HEK293 (cell line): Measurements from ENCODE around the gene CDK11B.

Source experiments
- CTCF ChIA-PET: fragments of 350-600 bp; formaldehyde crosslinking; extraction: SDS; loops from one replicate; lab custom pipeline; 2021; ENCODE audit warnings: antibody characterized with exemption; lab: Yijun Ruan, JAX
- POLR2A ChIA-PET: fragments of 300-600 bp; formaldehyde crosslinking; extraction: SDS; loops from one replicate; lab custom pipeline; 2020; ENCODE audit warnings: antibody characterized with exemption, inconsistent platforms; lab: Yijun Ruan, JAX
- H3K27ac ChIP-seq: fragments of 200-500 bp; sonication (Bioruptor generic); 2 replicates; pipeline ENCODE4 v1.5.1; 2014; ENCODE audit warnings: low read depth, low read length, control low read depth, inconsistent platforms; ENCODE audit errors: extremely low read depth
- H3K36me3 ChIP-seq, 2 experiments: fragments of 200-500 bp in 1 of 2; sonication (Bioruptor generic) in 1 of 2; 1 replicate in 1 of 2; 2 replicates in 1 of 2; pipeline ENCODE4 v1.5.1; 2014 to 2017; ENCODE audit warnings: inconsistent platforms in 2 of 2, low read length in 2 of 2; ENCODE audit not compliant: control insufficient read depth in 2 of 2, insufficient read depth in 1 of 2
- H3K4me1 ChIP-seq: fragments of 200-500 bp; sonication (Bioruptor generic); 2 replicates; pipeline ENCODE4 v1.5.1; 2014; ENCODE audit warnings: mild to moderate bottlenecking, low read length, inconsistent platforms; ENCODE audit not compliant: control insufficient read depth, insufficient read depth
- H3K4me3 ChIP-seq: 2 replicates; pipeline ENCODE4 v1.5.1; 2011; ENCODE audit warnings: low read depth, mild to moderate bottlenecking, control low read depth, low read length, moderate library complexity
- H3K9me3 ChIP-seq: fragments of 200-500 bp; sonication (Bioruptor generic); 2 replicates; pipeline ENCODE4 v1.5.1; 2014; ENCODE audit warnings: low read depth, low read length, inconsistent platforms; ENCODE audit not compliant: control insufficient read depth, insufficient read depth
- GLIS1 ChIP-seq: fragments of 450-650 bp; formaldehyde crosslinking; IDR thresholded peaks from 2 replicates; pipeline ENCODE4 v1.5.1; 2016; ENCODE audit warnings: missing biosample characterization, missing genetic modification characterization
- HIC1 ChIP-seq: fragments of 450-650 bp; formaldehyde crosslinking; IDR thresholded peaks from 2 replicates; pipeline ENCODE4 v1.5.1; 2016; ENCODE audit warnings: missing biosample characterization, missing genetic modification characterization
- PRDM1 ChIP-seq: fragments of 450-650 bp; formaldehyde crosslinking; IDR thresholded peaks from 2 replicates; pipeline ENCODE4; 2016; ENCODE audit warnings: missing biosample characterization, missing genetic modification characterization
- REST ChIP-seq: fragments of 450-650 bp; formaldehyde crosslinking; IDR thresholded peaks from 2 replicates; pipeline ENCODE4 v1.5.1; 2016; ENCODE audit warnings: missing biosample characterization, missing genetic modification characterization
- ZBTB17 ChIP-seq: fragments of 450-650 bp; formaldehyde crosslinking; IDR thresholded peaks from 2 replicates; pipeline ENCODE4 v1.5.1; 2016; ENCODE audit warnings: missing biosample characterization, missing genetic modification characterization
- ZBTB49 ChIP-seq: fragments of 450-650 bp; formaldehyde crosslinking; IDR thresholded peaks from 2 replicates; pipeline ENCODE4 v1.5.1; 2016; ENCODE audit warnings: missing biosample characterization, missing genetic modification characterization, low read depth
- ZBTB7A ChIP-seq: fragments of 450-650 bp; formaldehyde crosslinking; IDR thresholded peaks from 2 replicates; pipeline ENCODE4 v1.5.1; 2016; ENCODE audit warnings: low read depth, missing biosample characterization, missing genetic modification characterization
- ZFHX2 ChIP-seq: fragments of 450-650 bp; formaldehyde crosslinking; conservative IDR thresholded peaks from 2 replicates; pipeline ENCODE4 v1.5.1; 2016; ENCODE audit warnings: missing biosample characterization, missing genetic modification characterization
- ZIC2 ChIP-seq: fragments of 450-650 bp; formaldehyde crosslinking; IDR thresholded peaks from 2 replicates; pipeline ENCODE4 v1.5.1; 2016; ENCODE audit warnings: missing biosample characterization, missing genetic modification characterization
- ZNF248 ChIP-seq: fragments of 450-650 bp; formaldehyde crosslinking; IDR thresholded peaks from 2 replicates; pipeline ENCODE4 v1.5.1; 2017; ENCODE audit warnings: missing biosample characterization, missing genetic modification characterization
- ZNF391 ChIP-seq: fragments of 450-650 bp; formaldehyde crosslinking; IDR thresholded peaks from 2 replicates; pipeline ENCODE4 v1.5.1; 2016; ENCODE audit warnings: low read depth, missing biosample characterization, missing genetic modification characterization, borderline replicate concordance
- ZNF449 ChIP-seq: fragments of 450-650 bp; formaldehyde crosslinking; IDR thresholded peaks from 2 replicates; pipeline ENCODE4 v1.5.1; 2017; ENCODE audit warnings: missing biosample characterization, mild to moderate bottlenecking, missing genetic modification characterization, moderate library complexity
- ZNF544 ChIP-seq: fragments of 450-650 bp; formaldehyde crosslinking; IDR thresholded peaks from 2 replicates; pipeline ENCODE4 v1.5.0; 2017; ENCODE audit warnings: missing biosample characterization, missing genetic modification characterization
- ZNF571 ChIP-seq: fragments of 450-650 bp; formaldehyde crosslinking; IDR thresholded peaks from 2 replicates; pipeline ENCODE4 v1.5.0; 2017; ENCODE audit warnings: missing biosample characterization, missing genetic modification characterization
- ZNF600 ChIP-seq: fragments of 450-650 bp; formaldehyde crosslinking; IDR thresholded peaks from 2 replicates; pipeline ENCODE4 v1.5.1; 2016; ENCODE audit warnings: missing biosample characterization, missing genetic modification characterization
- ZNF701 ChIP-seq: fragments of 450-650 bp; formaldehyde crosslinking; IDR thresholded peaks from 2 replicates; pipeline ENCODE4 v1.5.1; 2016; ENCODE audit warnings: missing biosample characterization, missing genetic modification characterization
- ZNF791 ChIP-seq: fragments of 450-650 bp; formaldehyde crosslinking; IDR thresholded peaks from 2 replicates; pipeline ENCODE4 v1.5.1; 2016; ENCODE audit warnings: missing biosample characterization, missing genetic modification characterization
- ZSCAN30 ChIP-seq: fragments of 450-650 bp; IDR thresholded peaks from 2 replicates; pipeline ENCODE4 v1.5.1; 2018; ENCODE audit warnings: missing biosample characterization, mild to moderate bottlenecking, missing genetic modification characterization, moderate library complexity

The CDK11B gene

GRCh38 chr1:1603671-1604373, 55.0 kb downstream of the CDK11B start:
- Histone ChIP-seq H3K27ac (no peak overlapping the region), H3K4me3 (no peak overlapping the region), H3K4me1 (no peaks in the 10 kb centered on the region; the same call in 1 of the 2 replicates), H3K9me3 (no peaks in the 10 kb centered on the region), H3K36me3 (no peaks in the 10 kb centered on the region)
- POLR2A ChIA-PET = interaction anchor here (0.6 to 2.6 kb wide), 3 partner anchors 11 to 24 kb away, joined by 3 to 17 read pairs (median 9); partner anchors contain the start of gene MIB2
- TF ChIP-seq REST (no peak), ZNF600 (tag by site-specific recombination) (peak; percentile 56; the same call in 1 of the 2 replicates), ZBTB7A (no peak), ZNF449 (tag by site-specific recombination) (peak; percentile 68), ZNF571 (no peak), ZNF544 (tag by site-specific recombination) (no peak)
- CTCF ChIA-PET = no interaction called here

- H3K36me3 ChIP-seq = no peaks in the 10 kb centered on the region
- TF ChIP-seq HIC1 (tag by site-specific recombination) = 0 out of 2 replicates have a peak, but pooled peaks have one; percentile 21
- no peak for TF ChIP-seq ZBTB17 (tag by site-specific recombination)
- no peak for TF ChIP-seq ZSCAN30 (tag by site-specific recombination)
- TF ChIP-seq ZFHX2 (tag by site-specific recombination) = peak; percentile 28; the same call in 1 of the 2 replicates
- TF ChIP-seq ZNF701 (tag by site-specific recombination) = no peak
- TF ChIP-seq, all 188 proteins: peak for 2
- Histone ChIP-seq H3K4me1 (peaks cover under 1% of the 10 kb centered on the region; the same call in 1 of the 2 replicates), H3K9me3 (no peaks in the 10 kb centered on the region), H3K4me3 (no peak overlapping the region), H3K27ac (no peak overlapping the region)
- ChIA-PET POLR2A (interaction anchor here (1.5 to 2.6 kb wide), 2 partner anchors 11 to 25 kb away, joined by 3 to 17 read pairs; partner anchors contain the start of gene MIB2), CTCF (no interaction called here)
Observed at GRCh38 chr1:1602968-1603506, 55.8 kb downstream of the CDK11B start.

- no peaks in the 10 kb centered on the region for H3K9me3 ChIP-seq
- H3K27ac ChIP-seq = no peak overlapping the region
- no peak overlapping the region for H3K4me3 ChIP-seq
- peaks cover 5% of the 10 kb centered on the region; the same call in 1 of the 2 replicates for H3K4me1 ChIP-seq
- H3K36me3 ChIP-seq = no peaks in the 10 kb centered on the region
- ChIA-PET CTCF (no interaction called here), POLR2A (interaction anchor here (1.4 to 2.6 kb wide), 2 partner anchors 9 to 12 kb away, joined by 4 to 17 read pairs; partner anchors contain the start of gene MIB2)
- TF ChIP-seq ZNF791 (no peak), ZBTB49 (tag by site-specific recombination) (no peak), ZNF248 (tag by site-specific recombination) (no peak), ZIC2 (tag by site-specific recombination) (peak; percentile 18; the same call in 1 of the 2 replicates), ZNF391 (tag by site-specific recombination) (no peak), PRDM1 (tag by site-specific recombination) (peak; percentile 82), GLIS1 (tag by site-specific recombination) (peak; percentile 16; the same call in 1 of the 2 replicates)
Observed at GRCh38 chr1:1602304-1602967, 56.4 kb downstream of the CDK11B start.
